Measurements from ENCODE around the gene PRR14.

GRCh38 chr16:30677931-30678585 lies 27.3 kb downstream of the PRR14 start:
- TF ChIP-seq POLR2A (IDR thresholded peaks at IDR 0.05) (no peak), POLR2AphosphoS5 (IDR thresholded peaks at IDR 0.05) (no peak)
- TF ChIP-seq, protein P1, sequence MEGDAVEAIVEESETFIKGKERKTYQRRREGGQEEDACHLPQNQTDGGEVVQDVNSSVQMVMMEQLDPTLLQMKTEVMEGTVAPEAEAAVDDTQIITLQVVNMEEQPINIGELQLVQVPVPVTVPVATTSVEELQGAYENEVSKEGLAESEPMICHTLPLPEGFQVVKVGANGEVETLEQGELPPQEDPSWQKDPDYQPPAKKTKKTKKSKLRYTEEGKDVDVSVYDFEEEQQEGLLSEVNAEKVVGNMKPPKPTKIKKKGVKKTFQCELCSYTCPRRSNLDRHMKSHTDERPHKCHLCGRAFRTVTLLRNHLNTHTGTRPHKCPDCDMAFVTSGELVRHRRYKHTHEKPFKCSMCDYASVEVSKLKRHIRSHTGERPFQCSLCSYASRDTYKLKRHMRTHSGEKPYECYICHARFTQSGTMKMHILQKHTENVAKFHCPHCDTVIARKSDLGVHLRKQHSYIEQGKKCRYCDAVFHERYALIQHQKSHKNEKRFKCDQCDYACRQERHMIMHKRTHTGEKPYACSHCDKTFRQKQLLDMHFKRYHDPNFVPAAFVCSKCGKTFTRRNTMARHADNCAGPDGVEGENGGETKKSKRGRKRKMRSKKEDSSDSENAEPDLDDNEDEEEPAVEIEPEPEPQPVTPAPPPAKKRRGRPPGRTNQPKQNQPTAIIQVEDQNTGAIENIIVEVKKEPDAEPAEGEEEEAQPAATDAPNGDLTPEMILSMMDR (IDR thresholded peaks at IDR 0.05): no peak
